ENCODE measurements around the gene EID2. TPM values are rescaled to one million over a fixed set of nuclear protein-coding genes. Genes with fewer than 3 reads are reported as not detected.

Gene EID2
- total RNA-seq, 1 experiment from 2014 or later, result 8.5 TPM

DNA sequence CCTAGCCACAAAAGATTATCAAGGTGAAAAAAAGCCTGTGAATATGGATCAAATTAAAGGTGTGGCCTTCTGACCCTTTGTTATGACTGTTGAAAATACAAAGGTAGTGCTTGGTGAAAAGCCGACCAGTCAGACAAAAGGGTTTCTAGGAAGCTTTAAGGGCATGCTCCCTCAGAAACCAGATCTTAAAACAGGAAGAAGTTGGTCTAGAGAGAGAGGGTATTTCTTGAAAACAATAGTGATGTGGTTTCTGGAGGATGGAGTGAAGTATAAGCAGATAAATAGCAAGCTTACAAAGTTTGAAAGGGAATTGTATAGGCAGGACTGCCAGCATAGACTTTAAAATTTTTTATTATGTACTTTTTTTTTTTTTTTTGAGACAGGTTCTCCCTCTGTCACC is 5.0 kb upstream of the EID2 start:
- ChIA-PET CTCF (interaction anchor here (0.7 kb wide), 2 partner anchors 26 to 39 kb away, joined by 3 to 4 read pairs; no protein-coding TSS in a partner anchor), POLR2A (interaction anchor here (1.2 kb wide), 1 partner anchor 100 kb away, joined by 3 read pairs; the partner anchor contains the start of gene SUPT5H)
- BruUV-seq (replicated peaks), result no TSS peak
- no peaks in the 10 kb centered on the region for H3K9me3 Mint-ChIP-seq (ENCODE audit: unreplicated experiment)
- H3K27me3 Mint-ChIP-seq (ENCODE audit: insufficient read depth, unreplicated experiment), result no peaks in the 10 kb centered on the region
- no peaks in the 10 kb centered on the region for H3K36me3 Mint-ChIP-seq (ENCODE audit: insufficient read depth, unreplicated experiment)
- no peak for DNase-seq (ENCODE audit: unreplicated experiment)
- peaks cover 6% of the 10 kb centered on the region for H3K4me1 Mint-ChIP-seq (ENCODE audit: insufficient read depth, unreplicated experiment)
- no peak for TF ChIP-seq CTCF (IDR thresholded peaks at IDR 0.05; ENCODE audit: unreplicated experiment)
- H3K27ac Mint-ChIP-seq (ENCODE audit: low read depth, unreplicated experiment), result no peak overlapping the region
- intact Hi-C loops (cut with micrococcal nuclease), result no loop called here
- H3K4me3 Mint-ChIP-seq (ENCODE audit: unreplicated experiment), result no peak overlapping the region

DNA sequence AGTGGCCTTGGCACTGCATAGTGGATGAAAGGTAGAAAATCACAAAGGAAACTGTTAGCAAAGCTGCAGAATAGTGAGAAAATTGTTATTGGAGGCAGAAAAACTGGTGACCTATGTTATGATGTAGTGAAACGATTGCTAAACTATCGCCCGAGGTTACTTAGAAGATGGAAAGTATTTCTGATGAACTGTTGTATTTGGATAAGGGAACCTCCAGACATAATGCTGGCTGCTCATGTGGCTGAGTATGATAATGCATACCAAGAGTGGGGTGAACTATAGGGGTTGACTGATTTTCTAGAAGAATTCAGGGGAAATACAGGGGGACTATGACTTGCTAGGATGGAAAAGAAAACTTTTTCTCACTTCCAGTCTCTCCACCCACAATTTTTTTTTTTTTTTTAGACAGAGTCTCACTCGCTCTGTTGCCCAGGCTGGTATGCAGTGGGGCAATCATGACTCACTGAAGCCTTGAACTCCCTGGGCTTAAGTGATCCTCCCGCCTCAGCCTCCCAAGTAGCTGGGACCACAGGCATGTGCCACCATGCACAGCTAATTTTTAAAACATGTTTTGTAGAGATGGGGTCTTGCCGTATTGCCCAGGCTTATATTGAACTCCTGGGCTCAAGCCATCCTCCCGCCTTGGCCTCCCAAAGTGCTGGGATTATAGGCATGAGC is 4.4 kb upstream of the EID2 start:
- Mint-ChIP-seq H3K27me3 (ENCODE audit: insufficient read depth, unreplicated experiment) (no peaks in the 10 kb centered on the region), H3K36me3 (ENCODE audit: insufficient read depth, unreplicated experiment) (no peaks in the 10 kb centered on the region), H3K9me3 (ENCODE audit: unreplicated experiment) (no peaks in the 10 kb centered on the region), H3K4me1 (ENCODE audit: insufficient read depth, unreplicated experiment) (peaks cover 6% of the 10 kb centered on the region), H3K4me3 (ENCODE audit: unreplicated experiment) (no peak overlapping the region), H3K27ac (ENCODE audit: low read depth, unreplicated experiment) (no peak overlapping the region)
- BruUV-seq (replicated peaks), result no TSS peak
- ChIA-PET CTCF (interaction anchor here (0.6 to 0.7 kb wide), 2 partner anchors 25 to 530 kb away, joined by 4 read pairs; no protein-coding TSS in a partner anchor), POLR2A (interaction anchor here (1.2 kb wide), 1 partner anchor 99 kb away, joined by 3 read pairs; the partner anchor contains the start of gene SUPT5H)
- no peak for TF ChIP-seq CTCF (IDR thresholded peaks at IDR 0.05; ENCODE audit: unreplicated experiment)
- peak; percentile 40 for DNase-seq (ENCODE audit: unreplicated experiment)
- intact Hi-C loops (cut with micrococcal nuclease), result no loop called here

GRCh38 chr19:39543477-39543857 is 3.5 kb upstream of the EID2 start:
- ChIA-PET CTCF (interaction anchor here (1.8 to 4.9 kb wide), 2 partner anchors 103 to 129 kb away, joined by 10 to 44 read pairs; no protein-coding TSS in a partner anchor), POLR2A (interaction anchor here (1.9 kb wide), 1 partner anchor 108 kb away, joined by 5 read pairs; the partner anchor contains the start of gene RPS16)
- H3K9me3 Mint-ChIP-seq (ENCODE audit: unreplicated experiment), result no peaks in the 10 kb centered on the region
- no peak overlapping the region for H3K4me3 Mint-ChIP-seq (ENCODE audit: unreplicated experiment)
- BruUV-seq (replicated peaks), result no TSS peak
- intact Hi-C loops (cut with micrococcal nuclease), result no loop called here
- no peak for TF ChIP-seq CTCF (IDR thresholded peaks at IDR 0.05; ENCODE audit: unreplicated experiment)
- no peak for DNase-seq (ENCODE audit: unreplicated experiment)
- H3K27ac Mint-ChIP-seq (ENCODE audit: low read depth, unreplicated experiment), result no peak overlapping the region
- no peaks in the 10 kb centered on the region for H3K27me3 Mint-ChIP-seq (ENCODE audit: insufficient read depth, unreplicated experiment)
- peaks cover 8% of the 10 kb centered on the region for H3K4me1 Mint-ChIP-seq (ENCODE audit: insufficient read depth, unreplicated experiment)
- peaks cover under 1% of the 10 kb centered on the region for H3K36me3 Mint-ChIP-seq (ENCODE audit: insufficient read depth, unreplicated experiment)

GRCh38 chr19:39542206-39542605 is 2.2 kb upstream of the EID2 start:
- ChIA-PET CTCF (interaction anchor here (0.7 to 4.9 kb wide), 8 partner anchors 9 to 384 kb away, joined by 3 to 44 read pairs (median 7); partner anchors contain the start of gene EID2B), POLR2A (interaction anchor here (0.5 to 1.9 kb wide), 3 partner anchors 9 to 107 kb away, joined by 3 to 5 read pairs (median 4); partner anchors contain the start of genes RPS16 and TIMM50)
- no peak for TF ChIP-seq CTCF (IDR thresholded peaks at IDR 0.05; ENCODE audit: unreplicated experiment)
- Mint-ChIP-seq H3K4me1 (ENCODE audit: insufficient read depth, unreplicated experiment) (peaks cover 14% of the 10 kb centered on the region), H3K36me3 (ENCODE audit: insufficient read depth, unreplicated experiment) (peaks cover 6% of the 10 kb centered on the region), H3K9me3 (ENCODE audit: unreplicated experiment) (no peaks in the 10 kb centered on the region), H3K27me3 (ENCODE audit: insufficient read depth, unreplicated experiment) (no peaks in the 10 kb centered on the region), H3K27ac (ENCODE audit: low read depth, unreplicated experiment) (no peak overlapping the region), H3K4me3 (ENCODE audit: unreplicated experiment) (no peak overlapping the region)
- intact Hi-C loops (cut with micrococcal nuclease), result no loop called here
- BruUV-seq (replicated peaks), result no TSS peak
- no peak for DNase-seq (ENCODE audit: unreplicated experiment)

Measured in MCF 10A (cell line).